Hematopoietic multipotent progenitor cell treated with erythropoietin and hydrocortisone succinate and interleukin-3 and kit ligand, for 4 days (in vitro differentiated cells): Measurements from ENCODE around the gene WWOX.

Experiments used
- DNase-seq: peaks from one replicate; pipeline ENCODE4 v3.0.0-alpha.2; 2015

Gene WWOX

GRCh38 chr16:78307824-78308528, 208.5 kb downstream of the WWOX start:
- DNase-seq = no peak

- no peak for DNase-seq
Observed at GRCh38 chr16:78309763-78310162, 210.3 kb downstream of the WWOX start.

- DNase-seq = no peak
Observed at GRCh38 chr16:78310196-78310595, 210.7 kb downstream of the WWOX start.

- DNase-seq = peak; percentile 42
Observed at GRCh38 chr16:78310990-78311561, 211.6 kb downstream of the WWOX start.

GRCh38 chr16:78311831-78312230, 212.4 kb downstream of the WWOX start:
- DNase-seq = no peak

- no peak for DNase-seq
Observed at GRCh38 chr16:78317564-78318240, 218.2 kb downstream of the WWOX start.

- no peak for DNase-seq
Observed at GRCh38 chr16:78321620-78322360, 222.3 kb downstream of the WWOX start.

GRCh38 chr16:78323315-78323714, 223.9 kb downstream of the WWOX start:
- peak; percentile 42 for DNase-seq

- peak; percentile 0 for DNase-seq
Observed at GRCh38 chr16:78324649-78325285, 225.3 kb downstream of the WWOX start.

- DNase-seq = peak; percentile 0
Observed at GRCh38 chr16:78325468-78326352, 226.3 kb downstream of the WWOX start.

GRCh38 chr16:78326731-78327130, 227.3 kb downstream of the WWOX start:
- DNase-seq = no peak

GRCh38 chr16:78331731-78332130, 232.3 kb downstream of the WWOX start:
- DNase-seq = no peak

- no peak for DNase-seq
Observed at GRCh38 chr16:78333808-78334207, 234.4 kb downstream of the WWOX start.

GRCh38 chr16:78340590-78340989, 241.1 kb downstream of the WWOX start:
- DNase-seq = no peak

- no peak for DNase-seq
Observed at GRCh38 chr16:78348068-78348467, 248.6 kb downstream of the WWOX start.

GRCh38 chr16:78348886-78349285, 249.4 kb downstream of the WWOX start:
- no peak for DNase-seq

- DNase-seq = no peak
Observed at GRCh38 chr16:78352184-78352583, 252.7 kb downstream of the WWOX start.

GRCh38 chr16:78353640-78354275, 254.3 kb downstream of the WWOX start:
- no peak for DNase-seq

- DNase-seq = peak; percentile 38
Observed at GRCh38 chr16:78362524-78363135, 263.2 kb downstream of the WWOX start.

- DNase-seq = peak; percentile 1
Observed at GRCh38 chr16:78363843-78364555, 264.5 kb downstream of the WWOX start.
